Psoas muscle (tissue), 8 donors: ENCODE data around the gene TMEM185B. TPM values are rescaled to one million over a fixed set of nuclear protein-coding genes. Genes with fewer than 3 reads are reported as not detected.
A peak's percentile ranks its signal among the peaks of the same experiment; 100 is the strongest.
"Not testable (repeated sequence)": the region's sequence is repeated elsewhere in the genome, so short reads cannot be mapped to it uniquely, and the experiment has no call there.

Source experiments
- ATAC-seq, 4 donors: fragments of 200-7000 bp; cut with Tn5 transposase; one replicate each; pipeline ENCODE4 v1.9.1; 2020; ENCODE audit warnings: moderate library complexity in 3 of 4, mild to moderate bottlenecking in 2 of 4
- DNase-seq, 2 donors: peaks; one replicate each; pipeline ENCODE4 v3.0.0-alpha.2; 2020
- H3K27ac ChIP-seq: fragments of 200-600 bp; one replicate; pipeline ENCODE4 v1.8.0; 2022
- H3K27me3 ChIP-seq, 3 donors: fragments of 200-600 bp in 1 of 3; one replicate each; pipeline versions ENCODE4 v1.6.1 to v1.8.0; 2013 to 2022; ENCODE audit warnings: low read length in 2 of 3, mild to moderate bottlenecking in 2 of 3, moderate library complexity in 1 of 3; ENCODE audit not compliant: insufficient read depth in 3 of 3
- H3K36me3 ChIP-seq, 2 donors: fragments of 200-600 bp in 1 of 2; one replicate each; pipeline versions ENCODE4 v1.6.1 to v1.8.0; 2013 to 2022; ENCODE audit warnings: low read depth in 1 of 2, mild to moderate bottlenecking in 1 of 2, moderate library complexity in 1 of 2; ENCODE audit not compliant: insufficient read depth in 1 of 2
- H3K4me1 ChIP-seq: fragments of 200-600 bp; one replicate; pipeline ENCODE4 v1.8.0; 2022
- H3K4me3 ChIP-seq: fragments of 200-600 bp; one replicate; pipeline ENCODE4 v1.8.0; 2022; ENCODE audit warnings: mild to moderate bottlenecking
- H3K9me3 ChIP-seq: fragments of 200-600 bp; one replicate; pipeline ENCODE4 v1.8.0; 2022
- CTCF ChIP-seq: fragments of 200-600 bp; IDR thresholded peaks from one replicate; pipeline ENCODE4 v1.8.0; 2022; ENCODE audit warnings: antibody characterized with exemption
- WGBS, 3 donors: extraction: QIAGEN DNeasy Blood & Tissue Kit; methylation state at CpG; one replicate each; pipeline versions ENCODE4 v1.1.6 to v1.1.7; 2013; 5-methylcytosine and 5-hydroxymethylcytosine counted together
- intact Hi-C, 2 donors: fragments of 100-400 bp; cut with DNase I; formaldehyde crosslinking; loops; one replicate each; pipeline versions ENCODE4 v1.11.0 to v1.14.2; 2022
- polyA plus RNA-seq, 3 donors: library from polyadenylated mRNA; stranded (reverse); fragments of 200-250 nt; gene quantifications; one replicate each; pipeline ENCODE4 v1.2.3, GENCODE V29; 2013
- total RNA-seq, 4 donors: library from RNA; stranded (reverse); fragmentation: NEBNext Ultra II Directional in 2 of 4; extraction: Animal tissue kit (Norgen Biotek cat#: 25700) in 2 of 4; gene quantifications; one replicate each; pipeline versions ENCODE4 v1.2.1 to v1.2.4, GENCODE V29; 2021 to 2023
- donor health status: healthy with polysubstance abuse.
- donor health status: DM: no; HTN: no; CAD: no; lungs with moderate emphysema.
- donor health status: Bipolar disorder and iron deficiency.
- donor health status: healthy.
- donor health status: DM: yes; HTN: yes; CAD: no.
- donor health status: DM: no; HTN: no; CAD: no.
- donor health status: DM: no; HTN: no; CAD: no.
- donor health status: DM: yes; HTN: yes; CAD: no.

TMEM185B gene
- total and polyA plus RNA-seq, 7 donors: 10.4 to 28.1 (median 15.3) TPM

- TF ChIP-seq CTCF: no peak
- no peaks in the 10 kb centered on the region for H3K9me3 ChIP-seq
- H3K36me3 ChIP-seq: no peaks in the 10 kb centered on the region
- DNase-seq: no peak
- ATAC-seq: peak in 3 of 4 donors; percentile 31 to 42 (median 33)
- no peaks in the 10 kb centered on the region for H3K27me3 ChIP-seq
- intact Hi-C loops: no loop called here
- H3K27ac ChIP-seq: no peak overlapping the region
- 25 to 43% (median 29%) methylated on average over 3 of the region's 3 CpGs for WGBS, 3 donors
- H3K4me1 ChIP-seq: peaks cover 5% of the 10 kb centered on the region
- H3K4me3 ChIP-seq: no peak overlapping the region
Observed at GRCh38 chr2:120204417-120204816, 18.8 kb downstream of the TMEM185B start.

- DNase-seq: no peak
- TF ChIP-seq CTCF: no peak
- intact Hi-C loops: no loop called here
- Histone ChIP-seq H3K9me3 (no peaks in the 10 kb centered on the region), H3K27ac (no peak overlapping the region), H3K4me3 (no peak overlapping the region), H3K4me1 (peaks cover 5% of the 10 kb centered on the region), H3K27me3 (no peaks in the 10 kb centered on the region), H3K36me3 (no peaks in the 10 kb centered on the region)
- ATAC-seq: peak; percentile 34 to 66 (median 56)
- 64 to 74% (median 66%) methylated on average over 5 of the region's 5 CpGs for WGBS, 3 donors
Observed at GRCh38 chr2:120204022-120204405, 19.2 kb downstream of the TMEM185B start.

GRCh38 chr2:120203251-120204021 is 19.8 kb downstream of the TMEM185B start:
- WGBS, 3 donors: 51 to 64% (median 63%) methylated on average over 10 of the region's 10 CpGs
- Histone ChIP-seq H3K27me3 (no peaks in the 10 kb centered on the region), H3K4me3 (no peak overlapping the region), H3K4me1 (peaks cover 5% of the 10 kb centered on the region), H3K36me3 (no peaks in the 10 kb centered on the region), H3K9me3 (no peaks in the 10 kb centered on the region), H3K27ac (no peak overlapping the region)
- intact Hi-C loops: no loop called here
- no peak for TF ChIP-seq CTCF
- DNase-seq (no peak), ATAC-seq (no peak)

- 95 to 98% (median 97%) methylated on average over 10 of the region's 10 CpGs for WGBS, 3 donors
- H3K27me3 ChIP-seq: not testable (repeated sequence)
Observed at GRCh38 chr2:120199817-120200459, 23.3 kb downstream of the TMEM185B start.

GRCh38 chr2:120195553-120195952 is 27.6 kb downstream of the TMEM185B start:
- no peak for TF ChIP-seq CTCF
- Histone ChIP-seq H3K4me3 (no peak overlapping the region), H3K27me3 (no peaks in the 10 kb centered on the region), H3K36me3 (no peaks in the 10 kb centered on the region), H3K4me1 (peaks cover 7% of the 10 kb centered on the region), H3K27ac (no peak overlapping the region), H3K9me3 (peaks cover 14% of the 10 kb centered on the region)
- 35 to 65% (median 44%) methylated on average over 1 of the region's 1 CpG for WGBS, 3 donors
- intact Hi-C loops: no loop called here
- ATAC-seq: peak in 2 of 4 donors; percentile 42 to 64
- no peak for DNase-seq

More at GRCh38 chr2:120199817-120200459, 23.3 kb downstream of the TMEM185B start:
- H3K27ac ChIP-seq, intact Hi-C loops, H3K36me3 ChIP-seq, ATAC-seq, H3K9me3 ChIP-seq, DNase-seq, H3K4me3 ChIP-seq: not testable (repeated sequence)
- peaks cover 12% of the 10 kb centered on the region for H3K4me1 ChIP-seq
